Measurements from ENCODE around the gene RAB31. TPM values are rescaled to one million over a fixed set of nuclear protein-coding genes. Genes with fewer than 3 reads are reported as not detected.
A peak's percentile ranks its signal among the peaks of the same experiment; 100 is the strongest.

The RAB31 gene
- polyA plus RNA-seq, 1 of the 3 experiments (the other 2 are of a cell fraction), result 23.0 TPM

DNA sequence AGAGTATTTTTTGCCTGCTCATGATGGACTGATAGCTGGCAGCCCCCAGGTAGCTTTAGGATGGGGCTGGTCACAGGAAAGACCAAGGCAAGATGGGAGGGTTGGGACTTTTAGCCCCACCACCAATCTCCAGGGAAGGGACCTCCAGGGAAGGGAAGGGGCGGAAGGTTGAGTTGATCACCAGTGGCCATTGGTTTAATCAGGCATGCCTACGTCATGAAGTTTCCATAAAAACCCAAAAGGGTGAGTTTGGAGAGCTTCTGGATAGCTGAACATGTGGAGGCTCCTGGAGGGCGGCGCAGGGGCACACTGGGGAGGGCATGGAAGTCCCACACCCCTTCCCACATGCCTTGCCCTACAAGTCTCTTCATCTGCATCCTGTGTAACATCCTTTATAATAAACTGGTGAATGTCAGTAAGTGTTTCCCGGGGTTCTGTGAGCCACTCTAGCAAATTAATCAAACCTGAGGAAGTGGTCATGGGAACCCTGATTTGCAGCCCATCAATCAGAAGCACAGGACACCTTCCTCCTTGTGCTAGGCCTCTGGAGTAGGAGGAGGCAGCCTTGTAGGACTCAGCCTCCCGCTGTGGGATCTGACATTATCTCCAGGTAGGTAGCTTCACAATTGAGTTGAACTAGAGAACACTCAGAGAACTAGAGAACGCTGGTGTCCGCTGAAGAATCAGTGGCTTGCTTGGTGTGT is 30.3 kb downstream of the RAB31 start (continued):
- TF ChIP-seq NRF1 (IDR thresholded peaks at IDR 0.05; ENCODE audit: low read depth, low read length) (no peak), TCF12 (IDR thresholded peaks at IDR 0.05) (no peak), MXI1 (IDR thresholded peaks at IDR 0.05; ENCODE audit: low read depth, low read length) (no peak)
- TF ChIP-seq, protein P1, sequence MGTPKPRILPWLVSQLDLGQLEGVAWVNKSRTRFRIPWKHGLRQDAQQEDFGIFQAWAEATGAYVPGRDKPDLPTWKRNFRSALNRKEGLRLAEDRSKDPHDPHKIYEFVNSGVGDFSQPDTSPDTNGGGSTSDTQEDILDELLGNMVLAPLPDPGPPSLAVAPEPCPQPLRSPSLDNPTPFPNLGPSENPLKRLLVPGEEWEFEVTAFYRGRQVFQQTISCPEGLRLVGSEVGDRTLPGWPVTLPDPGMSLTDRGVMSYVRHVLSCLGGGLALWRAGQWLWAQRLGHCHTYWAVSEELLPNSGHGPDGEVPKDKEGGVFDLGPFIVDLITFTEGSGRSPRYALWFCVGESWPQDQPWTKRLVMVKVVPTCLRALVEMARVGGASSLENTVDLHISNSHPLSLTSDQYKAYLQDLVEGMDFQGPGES (IDR thresholded peaks at IDR 0.05; ENCODE audit: low read depth, low read length), result no peak

DNA sequence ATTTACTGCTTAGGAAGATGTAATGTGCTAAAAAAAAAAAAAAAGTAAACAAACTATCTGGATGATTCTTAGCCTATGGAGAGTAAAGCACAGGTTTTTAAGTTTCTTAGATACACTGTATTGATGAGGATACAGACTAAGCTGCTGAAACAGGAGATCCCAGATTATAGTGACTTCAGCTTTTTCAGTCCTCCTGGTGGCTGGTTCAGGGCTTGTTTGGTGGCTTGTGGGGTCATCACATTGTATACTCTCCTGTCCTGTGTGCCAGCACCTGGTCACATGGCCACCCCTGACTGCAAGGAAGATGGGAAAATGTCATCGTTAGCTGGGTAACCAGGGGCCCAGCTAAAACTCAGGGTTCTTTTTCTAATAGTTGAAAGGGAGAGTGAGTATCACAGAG is 31.4 kb downstream of the RAB31 start:
- Histone ChIP-seq H3K4me2 (no peak overlapping the region), H3K79me2 (ENCODE audit: insufficient read depth) (peaks cover 35% of the 10 kb centered on the region), H3K9ac (no peak overlapping the region), H3K36me3 (replicated peaks in 1 of 2; ENCODE audit: control insufficient read depth in 1 of 2, insufficient read depth in 2 of 2, low read length in 1 of 2) (no peaks in the 10 kb centered on the region), H3K9me2 (no peaks in the 10 kb centered on the region), H3F3A (replicated peaks; ENCODE audit: insufficient read depth) (peaks cover 24% of the 10 kb centered on the region), H3K27me3 (ENCODE audit: insufficient read depth) (no peaks in the 10 kb centered on the region), H3K27ac (ENCODE audit: low read depth in 2 of 2, low read length in 1 of 2) (peak overlapping the region in 1 of 2 experiments; percentile 61; a peak in 2 of 4 replicates), H3K4me1 (ENCODE audit: control insufficient read depth in 1 of 2, insufficient read depth in 2 of 2, low read depth in 1 of 2, low read length in 1 of 2) (peaks cover 20 to 45% of the 10 kb centered on the region in 2 experiments), H3K9me3 (no peaks in the 10 kb centered on the region), H3K4me3 (ENCODE audit: low read depth in 2 of 2, low read length in 1 of 2) (no peak overlapping the region), H4K20me1 (ENCODE audit: insufficient read depth) (no peaks in the 10 kb centered on the region), H2AFZ (ENCODE audit: low read depth) (no peak overlapping the region)
- ChIA-PET CTCF (interaction anchor here (1.2 kb wide), 1 partner anchor 127 kb away, joined by 3 read pairs; no protein-coding TSS in a partner anchor), POLR2A (no interaction called here)
- DNase-seq, result no peak
- TF ChIP-seq, protein P2, sequence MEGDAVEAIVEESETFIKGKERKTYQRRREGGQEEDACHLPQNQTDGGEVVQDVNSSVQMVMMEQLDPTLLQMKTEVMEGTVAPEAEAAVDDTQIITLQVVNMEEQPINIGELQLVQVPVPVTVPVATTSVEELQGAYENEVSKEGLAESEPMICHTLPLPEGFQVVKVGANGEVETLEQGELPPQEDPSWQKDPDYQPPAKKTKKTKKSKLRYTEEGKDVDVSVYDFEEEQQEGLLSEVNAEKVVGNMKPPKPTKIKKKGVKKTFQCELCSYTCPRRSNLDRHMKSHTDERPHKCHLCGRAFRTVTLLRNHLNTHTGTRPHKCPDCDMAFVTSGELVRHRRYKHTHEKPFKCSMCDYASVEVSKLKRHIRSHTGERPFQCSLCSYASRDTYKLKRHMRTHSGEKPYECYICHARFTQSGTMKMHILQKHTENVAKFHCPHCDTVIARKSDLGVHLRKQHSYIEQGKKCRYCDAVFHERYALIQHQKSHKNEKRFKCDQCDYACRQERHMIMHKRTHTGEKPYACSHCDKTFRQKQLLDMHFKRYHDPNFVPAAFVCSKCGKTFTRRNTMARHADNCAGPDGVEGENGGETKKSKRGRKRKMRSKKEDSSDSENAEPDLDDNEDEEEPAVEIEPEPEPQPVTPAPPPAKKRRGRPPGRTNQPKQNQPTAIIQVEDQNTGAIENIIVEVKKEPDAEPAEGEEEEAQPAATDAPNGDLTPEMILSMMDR (IDR thresholded peaks at IDR 0.05), result peak; percentile 23; the same call in 1 of the 2 replicates
- no peak for TF ChIP-seq EZH2phosphoT487 (IDR thresholded peaks at IDR 0.05; ENCODE audit: borderline replicate concordance, low read depth)
- TF ChIP-seq CHD2 (IDR thresholded peaks at IDR 0.05; ENCODE audit: low read length, partially characterized antibody), result no peak
- no peak for TF ChIP-seq RXRA (IDR thresholded peaks at IDR 0.05; ENCODE audit: borderline replicate concordance, low read depth)
- 88% methylated on average over 1 of the region's 1 CpG for WGBS (ENCODE audit: low lambda C conversion rate)

DNA sequence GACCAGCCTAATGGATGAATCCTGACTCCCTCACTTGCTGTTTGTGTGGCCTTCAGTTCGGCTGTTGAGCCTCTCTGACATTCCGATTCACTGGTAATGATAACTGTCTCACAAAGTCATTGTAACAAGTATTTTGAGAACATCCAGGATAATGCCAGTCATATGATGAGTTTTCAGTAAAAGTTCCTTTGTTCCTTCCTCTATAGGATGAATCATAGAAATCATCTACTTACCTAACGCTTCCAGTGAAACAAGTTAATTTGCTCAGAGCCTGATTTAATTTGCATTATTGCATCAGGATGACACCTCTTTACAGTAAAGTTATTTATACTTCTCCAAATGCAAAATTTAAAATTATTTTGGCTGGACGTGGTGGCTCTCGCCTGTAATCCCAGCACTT is 32.0 kb downstream of the RAB31 start:
- H3K4me2 ChIP-seq, result no peak overlapping the region
- no peaks in the 10 kb centered on the region for H4K20me1 ChIP-seq (ENCODE audit: insufficient read depth)
- no peaks in the 10 kb centered on the region for H3K9me2 ChIP-seq
- no peaks in the 10 kb centered on the region for H3K36me3 ChIP-seq (replicated peaks in 1 of 2; ENCODE audit: control insufficient read depth in 1 of 2, insufficient read depth in 2 of 2, low read length in 1 of 2)
- ChIA-PET CTCF (interaction anchor here (1.2 kb wide), 1 partner anchor 127 kb away, joined by 3 read pairs; no protein-coding TSS in a partner anchor), POLR2A (no interaction called here)
- DNase-seq, result no peak
- H3K79me2 ChIP-seq (ENCODE audit: insufficient read depth), result peaks cover 35% of the 10 kb centered on the region
- no peaks in the 10 kb centered on the region for H3K9me3 ChIP-seq
- no peak overlapping the region for H3K4me3 ChIP-seq (ENCODE audit: low read depth in 2 of 2, low read length in 1 of 2)
- no peak overlapping the region for H2AFZ ChIP-seq (ENCODE audit: low read depth)
- peak overlapping the region in 1 of 2 experiments; percentile 61; a peak in 2 of 4 replicates for H3K27ac ChIP-seq (ENCODE audit: low read depth in 2 of 2, low read length in 1 of 2)
- peaks cover 24% of the 10 kb centered on the region for H3F3A ChIP-seq (replicated peaks; ENCODE audit: insufficient read depth)
- no peak overlapping the region for H3K9ac ChIP-seq
- TF ChIP-seq RAD21 (IDR thresholded peaks at IDR 0.05; ENCODE audit: low read length), result no peak
- TF ChIP-seq, protein P3, sequence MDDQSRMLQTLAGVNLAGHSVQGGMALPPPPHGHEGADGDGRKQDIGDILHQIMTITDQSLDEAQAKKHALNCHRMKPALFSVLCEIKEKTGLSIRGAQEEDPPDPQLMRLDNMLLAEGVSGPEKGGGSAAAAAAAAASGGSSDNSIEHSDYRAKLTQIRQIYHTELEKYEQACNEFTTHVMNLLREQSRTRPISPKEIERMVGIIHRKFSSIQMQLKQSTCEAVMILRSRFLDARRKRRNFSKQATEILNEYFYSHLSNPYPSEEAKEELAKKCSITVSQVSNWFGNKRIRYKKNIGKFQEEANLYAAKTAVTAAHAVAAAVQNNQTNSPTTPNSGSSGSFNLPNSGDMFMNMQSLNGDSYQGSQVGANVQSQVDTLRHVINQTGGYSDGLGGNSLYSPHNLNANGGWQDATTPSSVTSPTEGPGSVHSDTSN (IDR thresholded peaks at IDR 0.05), result peak; percentile 31; the same call in 1 of the 2 replicates
- H3K4me1 ChIP-seq (ENCODE audit: control insufficient read depth in 1 of 2, insufficient read depth in 2 of 2, low read depth in 1 of 2, low read length in 1 of 2), result peaks cover 20 to 45% of the 10 kb centered on the region in 2 experiments
- no peaks in the 10 kb centered on the region for H3K27me3 ChIP-seq (ENCODE audit: insufficient read depth)
- 74% methylated on average over 5 of the region's 5 CpGs for WGBS (ENCODE audit: low lambda C conversion rate)

Measured in SK-N-SH (cell line).